H1 (cell line): Measurements from ENCODE around the gene ATP2A3. TPM values are rescaled to one million over a fixed set of nuclear protein-coding genes. Genes with fewer than 3 reads are reported as not detected.

Experiments
- BRCA1 ChIP-seq: IDR thresholded peaks from 2 replicates; pipeline ENCODE4 v1.6.1; 2012; ENCODE audit warnings: low read depth, low read length, improper control_type of control experiment
- CEBPB ChIP-seq: IDR thresholded peaks from 2 replicates; pipeline ENCODE4 v1.6.1; 2012; ENCODE audit warnings: low read depth, low read length
- CHD7 ChIP-seq: fragments of 300-600 bp; sonication (generic); IDR thresholded peaks from 2 replicates; pipeline ENCODE4 v1.7.1; 2012; ENCODE audit warnings: low read length, moderate library complexity, mild to moderate bottlenecking, inconsistent platforms; ENCODE audit not compliant: insufficient replicate concordance
- GABPA ChIP-seq: IDR thresholded peaks from 2 replicates; pipeline ENCODE4 v1.6.1; 2011; ENCODE audit warnings: mild to moderate bottlenecking, low read length, moderate library complexity, borderline replicate concordance; ENCODE audit not compliant: insufficient read depth
- POU5F1 ChIP-seq: IDR thresholded peaks from 2 replicates; pipeline ENCODE4 v1.6.1; 2011; ENCODE audit warnings: low read depth, mild to moderate bottlenecking, low read length, moderate library complexity
- RBBP5 ChIP-seq: IDR thresholded peaks from 2 replicates; pipeline ENCODE4 v1.7.1; 2012; ENCODE audit warnings: low read depth, mild to moderate bottlenecking, inconsistent platforms, low read length, moderate library complexity, borderline replicate concordance
- polyA plus RNA-seq, 7 experiments: library from polyadenylated mRNA; depleted of rRNA in 3 of 7; stranded (reverse) in 5 of 7; unstranded in 2 of 7; fragments of >200 nt in 5 of 7; fragments of 200-250 nt in 2 of 7; gene quantifications; 1 replicate in 5 of 7; 2 replicates in 1 of 7; 4 replicates in 1 of 7; pipeline versions ENCODE4 v1.2.1 to v1.2.3, GENCODE V29; 2011 to 2013; ENCODE audit warnings: missing spikeins in 2 of 7, mixed read lengths in 2 of 7
- total RNA-seq: library from RNA; stranded (reverse); fragmentation: NEBNext Ultra II Directional; extraction: Animal tissue kit (Norgen Biotek cat#: 25700); gene quantifications from 2 replicates; pipeline ENCODE4 v1.2.1, GENCODE V29; 2021

Gene ATP2A3
- total and polyA plus RNA-seq, 2 of the 8 experiments (the other 6 are each of a cell fraction or from before 2014, with no cell fraction given): 18.4 to 32.5 TPM

GRCh38 chr17:3947318-3947810 lies 16.9 kb downstream of the ATP2A3 start (continued):
- TF ChIP-seq RBBP5: no peak
- TF ChIP-seq GABPA: no peak
- TF ChIP-seq CHD7: no peak
- no peak for TF ChIP-seq BRCA1
- TF ChIP-seq POU5F1: no peak
- TF ChIP-seq CEBPB: no peak
